GM12878 (cell line): ENCODE measurements around the gene UPK3BL1. TPM values are rescaled to one million over a fixed set of nuclear protein-coding genes. Genes with fewer than 3 reads are reported as not detected.
A peak's percentile ranks its signal among the peaks of the same experiment; 100 is the strongest.
"Not testable (repeated sequence)": the region's sequence is repeated elsewhere in the genome, so short reads cannot be mapped to it uniquely, and the experiment has no call there.

Source experiments
- ATAC-seq: fragments of 200-7000 bp; cut with Tn5 transposase; 3 replicates; pipeline ENCODE4 v1.9.1; 2020; ENCODE audit warnings: mild to moderate bottlenecking, moderate library complexity
- BruUV-seq: library from RNA; stranded (reverse); fragments of 400-500 nt; replicated peaks from 2 replicates; lab custom pipeline; 2021; lab: Mats Ljungman, UMichigan
- CTCF ChIA-PET: fragments of 300-600 bp; sonication (Branson Sonifier 250); formaldehyde crosslinking; extraction: SDS; loops from one replicate; lab custom pipeline; 2021; ENCODE audit warnings: inconsistent platforms; lab: Yijun Ruan, JAX
- POLR2A ChIA-PET: fragments of 350-600 bp; formaldehyde crosslinking; extraction: SDS; loops from one replicate; lab custom pipeline; 2021; ENCODE audit warnings: inconsistent platforms; lab: Charles Lee
- RAD21 ChIA-PET: fragments of 300-600 bp; sonication (Branson Sonifier 250); formaldehyde crosslinking; loops from one replicate; lab custom pipeline; 2023; ENCODE audit warnings: antibody characterized with exemption; ENCODE audit not compliant: unreplicated experiment; lab: Charles Lee
- SMC1A ChIA-PET: fragments of 300-600 bp; sonication (Branson Sonifier 250); formaldehyde crosslinking; loops from one replicate; lab custom pipeline; 2023; ENCODE audit not compliant: unreplicated experiment, uncharacterized antibody; lab: Charles Lee
- DNase-seq: peaks from one replicate; pipeline ENCODE4 v3.0.0-alpha.2; 2011; ENCODE audit warnings: low read depth, low spot score
- FAIRE-seq: peaks from 3 replicates; lab custom pipeline; 2011; peaks lifted over from hg19 to GRCh38; lab: Jason Lieb, UNC
- H2AFZ ChIP-seq: 2 replicates; pipeline ENCODE4 v1.6.0; 2011; ENCODE audit warnings: low read depth, low read length, control low read depth; ENCODE audit not compliant: control insufficient read depth
- H3K27ac ChIP-seq: 2 replicates; pipeline ENCODE4 v1.5.1; 2011; ENCODE audit warnings: control low read depth; ENCODE audit not compliant: control insufficient read depth, insufficient read depth
- H3K27me3 ChIP-seq, 2 experiments: replicated peaks in 1 of 2; 2 replicates each; pipeline versions ENCODE4 v1.6.0 to v1.6.1; 2011; ENCODE audit warnings: low read length in 1 of 2; ENCODE audit not compliant: control insufficient read depth in 2 of 2, insufficient read depth in 2 of 2
- H3K36me3 ChIP-seq, 2 experiments: 2 replicates each; pipeline ENCODE4 v1.5.1; 2011; ENCODE audit warnings: low read length in 1 of 2; ENCODE audit not compliant: control insufficient read depth in 2 of 2, insufficient read depth in 2 of 2
- H3K4me1 ChIP-seq: 2 replicates; pipeline ENCODE4 v1.6.1; 2011; ENCODE audit warnings: mild to moderate bottlenecking, low read length, moderate library complexity, mixed read lengths; ENCODE audit not compliant: control insufficient read depth, insufficient read depth
- H3K4me2 ChIP-seq: 2 replicates; pipeline ENCODE4 v1.6.0; 2011; ENCODE audit warnings: control low read depth; ENCODE audit not compliant: control insufficient read depth, insufficient read depth
- H3K4me3 ChIP-seq: fragments of 200-600 bp; sonication (generic); 2 replicates; pipeline ENCODE4 v1.5.1; 2016
- H3K79me2 ChIP-seq: 2 replicates; pipeline ENCODE4 v1.6.0; 2011; ENCODE audit warnings: low read length; ENCODE audit not compliant: control insufficient read depth, insufficient read depth
- H3K9ac ChIP-seq: 2 replicates; pipeline ENCODE4 v1.8.0; 2011; ENCODE audit warnings: low read length, control low read depth, mixed read lengths; ENCODE audit not compliant: control insufficient read depth, insufficient read depth
- H3K9me3 ChIP-seq: replicated peaks from 3 replicates; pipeline ENCODE4 v1.5.1; 2011; ENCODE audit warnings: mild to moderate bottlenecking, low read length; ENCODE audit not compliant: control insufficient read depth, insufficient read depth
- H4K20me1 ChIP-seq: 2 replicates; pipeline ENCODE4 v1.6.0; 2011; ENCODE audit not compliant: control insufficient read depth, insufficient read depth
- WGBS: methylation state at CpG from one replicate; pipeline ENCODE4 v1.1.6; 2016; ENCODE audit warnings: low lambda C conversion rate; ENCODE audit not compliant: insufficient replicate concordance, insufficient coverage; ENCODE audit errors: missing lambda C conversion rate; 5-methylcytosine and 5-hydroxymethylcytosine counted together
- in situ Hi-C: fragments of 300-500 bp; cut with MboI; formaldehyde crosslinking; loops from 9 replicates; pipeline ENCODE4 v1.14.3; 2018; ENCODE audit warnings: mixed read lengths
- intact Hi-C: fragments of 100-400 bp; cut with micrococcal nuclease; formaldehyde crosslinking; loops from one replicate; pipeline ENCODE4 v1.14.2; 2022; ENCODE audit not compliant: unreplicated experiment
- polyA plus RNA-seq, 11 experiments: library from polyadenylated mRNA; depleted of rRNA in 4 of 11; unstranded in 6 of 11; stranded (reverse) in 5 of 11; fragments of >200 nt; fragmentation: Nextera tagmentation in 4 of 11; fragmentation: Illumina TruSeq in 1 of 11; extraction: Ambion mirVana in 4 of 11; extraction: Trizol in 1 of 11; gene quantifications; 1 replicate in 1 of 11; 2 replicates in 10 of 11; pipeline versions ENCODE4 v1.2.1 to v1.2.3, GENCODE V29; 2011 to 2016; ENCODE audit warnings: inconsistent platforms in 2 of 11, missing spikeins in 2 of 11, low read depth in 1 of 11
- total RNA-seq, 4 experiments: library from RNA; depleted of rRNA in 3 of 4; stranded (reverse); fragments of >200 nt in 3 of 4; fragmentation: Illumina TruSeq in 1 of 4; extraction: Trizol in 1 of 4; gene quantifications; 2 replicates each; pipeline versions ENCODE4 v1.2.1 to v1.2.3, GENCODE V29; 2013 to 2021

Gene UPK3BL1
- total and polyA plus RNA-seq, 10 of the 15 experiments (the other 5 are each of a cell fraction or from before 2014, with no cell fraction given), result 5.9 to 68.6 (median 25.0) TPM

GRCh38 chr7:102630622-102631021, 12.0 kb downstream of the UPK3BL1 start:
- FAIRE-seq, CTCF ChIA-PET, DNase-seq, H3K9ac ChIP-seq, ATAC-seq, intact Hi-C loops, SMC1A ChIA-PET, H3K4me2 ChIP-seq, BruUV-seq, H2AFZ ChIP-seq, H3K79me2 ChIP-seq, H3K4me3 ChIP-seq, in situ Hi-C loops, H3K36me3 ChIP-seq, H3K4me1 ChIP-seq, H4K20me1 ChIP-seq, POLR2A ChIA-PET, H3K9me3 ChIP-seq, H3K27ac ChIP-seq, H3K27me3 ChIP-seq, RAD21 ChIA-PET: not testable (repeated sequence)
- WGBS, result 83% methylated on average over 7 of the region's 9 CpGs

DNA sequence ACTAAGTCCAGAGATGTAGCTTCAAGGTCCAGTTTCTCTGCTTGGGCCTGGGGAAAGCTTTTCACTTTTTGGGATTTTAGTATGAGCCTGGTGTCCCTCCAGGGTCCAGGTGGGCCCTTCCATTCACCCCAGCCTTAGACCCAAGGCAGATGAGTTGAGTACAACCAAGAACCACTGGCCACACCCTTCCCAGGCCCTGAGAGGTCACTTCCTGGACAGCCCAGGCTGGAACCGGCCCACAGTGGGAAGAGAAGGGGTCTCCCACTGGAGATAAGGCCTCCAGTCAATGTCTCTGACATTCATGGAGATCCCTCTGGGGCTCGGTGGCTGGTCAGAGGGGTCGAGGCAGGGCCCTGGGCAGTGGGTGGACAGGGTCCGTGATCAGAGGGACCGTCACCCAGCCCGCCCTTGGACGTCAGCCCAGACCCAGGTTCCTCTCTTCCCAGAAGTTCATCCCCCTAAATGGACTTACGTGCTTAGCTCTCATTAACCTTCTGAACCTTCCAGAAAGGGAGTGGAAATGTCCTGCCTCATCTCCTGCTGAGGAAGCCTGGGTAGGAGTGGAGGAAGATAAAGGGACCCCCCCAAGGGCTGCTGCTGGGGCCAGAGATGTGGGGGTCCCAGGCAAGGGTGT, 15.2 kb downstream of the UPK3BL1 start:
- BruUV-seq, H3K9ac ChIP-seq, POLR2A ChIA-PET, DNase-seq, in situ Hi-C loops, intact Hi-C loops, H3K27me3 ChIP-seq, H3K4me1 ChIP-seq, SMC1A ChIA-PET, RAD21 ChIA-PET, H3K4me2 ChIP-seq, FAIRE-seq, CTCF ChIA-PET, H3K4me3 ChIP-seq, H2AFZ ChIP-seq, ATAC-seq, H3K36me3 ChIP-seq, H3K79me2 ChIP-seq, H3K9me3 ChIP-seq, H3K27ac ChIP-seq, H4K20me1 ChIP-seq: not testable (repeated sequence)
- WGBS, result no CpG with 5 or more reads among the region's 8 CpGs

DNA sequence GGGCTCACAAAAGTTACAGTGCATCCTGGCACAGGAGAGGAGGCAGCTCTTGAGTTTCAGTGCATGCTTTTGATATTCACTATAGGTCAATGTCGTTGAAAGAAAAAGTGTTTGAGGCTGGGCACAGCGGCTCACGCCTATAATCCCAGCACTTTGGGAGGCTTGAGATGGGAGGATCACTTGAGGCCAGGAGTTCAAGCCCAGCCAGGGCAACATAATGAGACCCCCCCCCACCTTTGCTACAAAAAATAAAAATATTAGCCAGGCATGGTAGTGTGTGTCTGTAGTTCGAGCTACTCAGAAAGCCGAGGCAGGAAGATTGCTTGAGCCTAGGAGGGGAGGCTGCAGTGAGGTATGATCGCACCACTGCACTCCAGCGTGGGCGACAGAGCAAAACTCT, 24.5 kb downstream of the UPK3BL1 start:
- H3K9ac ChIP-seq, H4K20me1 ChIP-seq, H3K79me2 ChIP-seq, FAIRE-seq, in situ Hi-C loops, RAD21 ChIA-PET, DNase-seq, ATAC-seq, BruUV-seq, SMC1A ChIA-PET, H3K4me1 ChIP-seq, CTCF ChIA-PET, POLR2A ChIA-PET, H3K4me2 ChIP-seq, H3K36me3 ChIP-seq, H3K27ac ChIP-seq, H2AFZ ChIP-seq, H3K9me3 ChIP-seq, intact Hi-C loops, H3K4me3 ChIP-seq, H3K27me3 ChIP-seq: not testable (repeated sequence)
- 68% methylated on average over 3 of the region's 8 CpGs for WGBS

- WGBS, result 1% methylated on average over 15 of the region's 62 CpGs
- CTCF ChIA-PET, H3K79me2 ChIP-seq, H3K36me3 ChIP-seq, SMC1A ChIA-PET, DNase-seq, H3K4me3 ChIP-seq, H3K9me3 ChIP-seq, H3K9ac ChIP-seq, H4K20me1 ChIP-seq, H3K27me3 ChIP-seq, intact Hi-C loops, RAD21 ChIA-PET, in situ Hi-C loops, H3K27ac ChIP-seq, BruUV-seq, POLR2A ChIA-PET, H2AFZ ChIP-seq, FAIRE-seq, H3K4me1 ChIP-seq: not testable (repeated sequence)
- ATAC-seq, result peak; percentile 81
- 0 out of 2 replicates have a peak within 1 kb of the TSS, but pooled peaks have one; percentile 17 for H3K4me2 ChIP-seq
These were observed 26.0 kb downstream of the UPK3BL1 start, which contains the start of gene RASA4 for GRCh38 chr7:102616507-102617125. TSS of gene RASA4 (minus strand) at chr7:102616756. CDS start at chr7:102616689, 67 bp downstream.
